Head of caudate nucleus (tissue), 42 donors: Measurements from ENCODE around the gene AKAP13.

Experiments used
- DNase-seq, 42 donors: peaks; one replicate each; pipeline versions ENCODE4 v3.0.0 to v3.0.0-alpha.2; 2020 to 2021; ENCODE audit warnings: mixed read lengths in 7 of 42
- intact Hi-C: fragments of 100-400 bp; cut with DNase I; formaldehyde crosslinking; loops from one replicate; pipeline ENCODE4 v1.15.0; 2022

The AKAP13 gene

GRCh38 chr15:85541744-85542143 lies 161.3 kb downstream of the AKAP13 start:
- intact Hi-C loops, result no loop called here
- DNase-seq, result no peak

GRCh38 chr15:85542488-85542887 lies 162.1 kb downstream of the AKAP13 start:
- no peak for DNase-seq
- intact Hi-C loops, result no loop called here

- intact Hi-C loops, result no loop called here
- DNase-seq, result no peak
These were observed 162.5 kb downstream of the AKAP13 start for GRCh38 chr15:85542895-85543331.

GRCh38 chr15:85543741-85544155 lies 163.3 kb downstream of the AKAP13 start:
- peak in 38 of 42 donors; percentile 3 to 66 (median 24) for DNase-seq
- intact Hi-C loops, result no loop called here

GRCh38 chr15:85545185-85545584 lies 164.8 kb downstream of the AKAP13 start:
- intact Hi-C loops, result no loop called here
- DNase-seq, result no peak

- no peak for DNase-seq
- intact Hi-C loops, result no loop called here
These were observed 165.3 kb downstream of the AKAP13 start for GRCh38 chr15:85545752-85546151.

- intact Hi-C loops, result no loop called here
- DNase-seq, result no peak
These were observed 167.0 kb downstream of the AKAP13 start for GRCh38 chr15:85547386-85547785.

- intact Hi-C loops, result no loop called here
- DNase-seq, result no peak
These were observed 169.9 kb downstream of the AKAP13 start for GRCh38 chr15:85550283-85550682.

GRCh38 chr15:85551221-85551832 lies 170.9 kb downstream of the AKAP13 start:
- intact Hi-C loops, result no loop called here
- DNase-seq, result no peak

GRCh38 chr15:85554852-85555521 lies 174.6 kb downstream of the AKAP13 start:
- peak in 3 of 42 donors; percentile 2 to 8 (median 8) for DNase-seq
- intact Hi-C loops, result no loop called here

- no peak for DNase-seq
- intact Hi-C loops, result no loop called here
These were observed 175.6 kb downstream of the AKAP13 start for GRCh38 chr15:85555875-85556617.

- no peak for DNase-seq
- intact Hi-C loops, result no loop called here
These were observed 176.2 kb downstream of the AKAP13 start for GRCh38 chr15:85556618-85556895.

- intact Hi-C loops, result no loop called here
- no peak for DNase-seq
These were observed 177.0 kb downstream of the AKAP13 start for GRCh38 chr15:85557385-85557784.

GRCh38 chr15:85558848-85559247 lies 178.4 kb downstream of the AKAP13 start:
- DNase-seq, result no peak
- intact Hi-C loops, result no loop called here

GRCh38 chr15:85559530-85559929 lies 179.1 kb downstream of the AKAP13 start:
- no peak for DNase-seq
- intact Hi-C loops, result no loop called here

- DNase-seq, result no peak
- intact Hi-C loops, result no loop called here
These were observed 182.4 kb downstream of the AKAP13 start for GRCh38 chr15:85562824-85563223.

- DNase-seq, result no peak
- intact Hi-C loops, result no loop called here
These were observed 182.9 kb downstream of the AKAP13 start for GRCh38 chr15:85563328-85563727.

- intact Hi-C loops, result no loop called here
- DNase-seq, result no peak
These were observed 183.3 kb downstream of the AKAP13 start for GRCh38 chr15:85563731-85564130.

GRCh38 chr15:85564686-85565085 lies 184.3 kb downstream of the AKAP13 start:
- intact Hi-C loops, result no loop called here
- no peak for DNase-seq

GRCh38 chr15:85568261-85568808 lies 187.9 kb downstream of the AKAP13 start:
- intact Hi-C loops, result no loop called here
- DNase-seq, result no peak
